Liver (tissue), 3 donors: ENCODE results near the gene FLT3LG.

Experiments
- EGR1 ChIP-seq, 2 donors: IDR thresholded peaks; 2 replicates each; pipeline ENCODE4 v1.6.1; 2016 to 2018; ENCODE audit warnings: antibody characterized with exemption in 2 of 2, low read depth in 2 of 2
- HNF4A ChIP-seq, 2 donors: conservative IDR thresholded peaks; 2 replicates each; pipeline ENCODE4 v1.6.1; 2016; ENCODE audit warnings: antibody characterized with exemption in 2 of 2, mild to moderate bottlenecking in 2 of 2
- RAD21 ChIP-seq, 2 donors: IDR thresholded peaks; 2 replicates each; pipeline ENCODE4 v1.6.1; 2016; ENCODE audit warnings: antibody characterized with exemption in 2 of 2, mild to moderate bottlenecking in 2 of 2
- YY1 ChIP-seq: IDR thresholded peaks from 2 replicates; pipeline ENCODE4 v1.6.1; 2016; ENCODE audit warnings: antibody characterized with exemption, mild to moderate bottlenecking
- TF ChIP-seq, protein P1 (sequence below): IDR thresholded peaks from 2 replicates; pipeline ENCODE4 v1.6.1; 2016; ENCODE audit warnings: antibody characterized with exemption
- TF ChIP-seq, protein P2 (sequence below): fragments of 150-350 bp; IDR thresholded peaks from 2 replicates; pipeline ENCODE4 v1.5.1; 2017; ENCODE audit warnings: improper control_type of control experiment, low read depth, low read length; ENCODE audit not compliant: missing input control
- TF ChIP-seq, protein P3 (sequence below): IDR thresholded peaks from 2 replicates; pipeline ENCODE4 v1.6.1; 2016; ENCODE audit warnings: antibody characterized with exemption, mild to moderate bottlenecking
- donor health status: healthy.
- donor health status: healthy.

DNA sequence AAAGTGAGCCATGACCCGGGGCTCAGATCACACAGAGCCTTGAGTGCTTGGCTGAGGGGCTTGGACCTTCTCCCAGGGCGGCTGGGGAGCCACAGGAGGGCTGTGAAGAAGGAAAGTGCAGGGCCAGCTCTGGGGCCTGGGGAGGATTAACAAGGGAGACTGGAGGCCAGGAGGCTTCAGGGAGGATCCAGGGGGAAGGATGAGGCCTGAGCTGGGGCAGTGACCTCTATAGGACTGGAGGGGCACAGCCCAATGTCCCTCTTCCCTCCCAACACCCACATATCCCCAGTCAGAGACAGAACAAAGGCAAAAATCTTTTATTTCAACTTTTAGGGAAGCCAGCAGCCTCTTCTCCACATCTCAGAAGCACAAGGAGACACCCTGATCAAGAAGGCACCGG, 28.0 kb upstream of the FLT3LG start:
- TF ChIP-seq, protein P1, sequence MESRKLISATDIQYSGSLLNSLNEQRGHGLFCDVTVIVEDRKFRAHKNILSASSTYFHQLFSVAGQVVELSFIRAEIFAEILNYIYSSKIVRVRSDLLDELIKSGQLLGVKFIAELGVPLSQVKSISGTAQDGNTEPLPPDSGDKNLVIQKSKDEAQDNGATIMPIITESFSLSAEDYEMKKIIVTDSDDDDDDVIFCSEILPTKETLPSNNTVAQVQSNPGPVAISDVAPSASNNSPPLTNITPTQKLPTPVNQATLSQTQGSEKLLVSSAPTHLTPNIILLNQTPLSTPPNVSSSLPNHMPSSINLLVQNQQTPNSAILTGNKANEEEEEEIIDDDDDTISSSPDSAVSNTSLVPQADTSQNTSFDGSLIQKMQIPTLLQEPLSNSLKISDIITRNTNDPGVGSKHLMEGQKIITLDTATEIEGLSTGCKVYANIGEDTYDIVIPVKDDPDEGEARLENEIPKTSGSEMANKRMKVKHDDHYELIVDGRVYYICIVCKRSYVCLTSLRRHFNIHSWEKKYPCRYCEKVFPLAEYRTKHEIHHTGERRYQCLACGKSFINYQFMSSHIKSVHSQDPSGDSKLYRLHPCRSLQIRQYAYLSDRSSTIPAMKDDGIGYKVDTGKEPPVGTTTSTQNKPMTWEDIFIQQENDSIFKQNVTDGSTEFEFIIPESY, result no peak
- TF ChIP-seq, protein P2, sequence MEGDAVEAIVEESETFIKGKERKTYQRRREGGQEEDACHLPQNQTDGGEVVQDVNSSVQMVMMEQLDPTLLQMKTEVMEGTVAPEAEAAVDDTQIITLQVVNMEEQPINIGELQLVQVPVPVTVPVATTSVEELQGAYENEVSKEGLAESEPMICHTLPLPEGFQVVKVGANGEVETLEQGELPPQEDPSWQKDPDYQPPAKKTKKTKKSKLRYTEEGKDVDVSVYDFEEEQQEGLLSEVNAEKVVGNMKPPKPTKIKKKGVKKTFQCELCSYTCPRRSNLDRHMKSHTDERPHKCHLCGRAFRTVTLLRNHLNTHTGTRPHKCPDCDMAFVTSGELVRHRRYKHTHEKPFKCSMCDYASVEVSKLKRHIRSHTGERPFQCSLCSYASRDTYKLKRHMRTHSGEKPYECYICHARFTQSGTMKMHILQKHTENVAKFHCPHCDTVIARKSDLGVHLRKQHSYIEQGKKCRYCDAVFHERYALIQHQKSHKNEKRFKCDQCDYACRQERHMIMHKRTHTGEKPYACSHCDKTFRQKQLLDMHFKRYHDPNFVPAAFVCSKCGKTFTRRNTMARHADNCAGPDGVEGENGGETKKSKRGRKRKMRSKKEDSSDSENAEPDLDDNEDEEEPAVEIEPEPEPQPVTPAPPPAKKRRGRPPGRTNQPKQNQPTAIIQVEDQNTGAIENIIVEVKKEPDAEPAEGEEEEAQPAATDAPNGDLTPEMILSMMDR, result no peak
- TF ChIP-seq, protein P3, sequence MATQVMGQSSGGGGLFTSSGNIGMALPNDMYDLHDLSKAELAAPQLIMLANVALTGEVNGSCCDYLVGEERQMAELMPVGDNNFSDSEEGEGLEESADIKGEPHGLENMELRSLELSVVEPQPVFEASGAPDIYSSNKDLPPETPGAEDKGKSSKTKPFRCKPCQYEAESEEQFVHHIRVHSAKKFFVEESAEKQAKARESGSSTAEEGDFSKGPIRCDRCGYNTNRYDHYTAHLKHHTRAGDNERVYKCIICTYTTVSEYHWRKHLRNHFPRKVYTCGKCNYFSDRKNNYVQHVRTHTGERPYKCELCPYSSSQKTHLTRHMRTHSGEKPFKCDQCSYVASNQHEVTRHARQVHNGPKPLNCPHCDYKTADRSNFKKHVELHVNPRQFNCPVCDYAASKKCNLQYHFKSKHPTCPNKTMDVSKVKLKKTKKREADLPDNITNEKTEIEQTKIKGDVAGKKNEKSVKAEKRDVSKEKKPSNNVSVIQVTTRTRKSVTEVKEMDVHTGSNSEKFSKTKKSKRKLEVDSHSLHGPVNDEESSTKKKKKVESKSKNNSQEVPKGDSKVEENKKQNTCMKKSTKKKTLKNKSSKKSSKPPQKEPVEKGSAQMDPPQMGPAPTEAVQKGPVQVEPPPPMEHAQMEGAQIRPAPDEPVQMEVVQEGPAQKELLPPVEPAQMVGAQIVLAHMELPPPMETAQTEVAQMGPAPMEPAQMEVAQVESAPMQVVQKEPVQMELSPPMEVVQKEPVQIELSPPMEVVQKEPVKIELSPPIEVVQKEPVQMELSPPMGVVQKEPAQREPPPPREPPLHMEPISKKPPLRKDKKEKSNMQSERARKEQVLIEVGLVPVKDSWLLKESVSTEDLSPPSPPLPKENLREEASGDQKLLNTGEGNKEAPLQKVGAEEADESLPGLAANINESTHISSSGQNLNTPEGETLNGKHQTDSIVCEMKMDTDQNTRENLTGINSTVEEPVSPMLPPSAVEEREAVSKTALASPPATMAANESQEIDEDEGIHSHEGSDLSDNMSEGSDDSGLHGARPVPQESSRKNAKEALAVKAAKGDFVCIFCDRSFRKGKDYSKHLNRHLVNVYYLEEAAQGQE, result no peak
- no peak for TF ChIP-seq EGR1 (IDR thresholded peaks at IDR 0.05; ENCODE audit: low read depth in 2 of 2)
- no peak for TF ChIP-seq RAD21 (IDR thresholded peaks at IDR 0.05)
- no peak for TF ChIP-seq YY1
- no peak for TF ChIP-seq HNF4A (conservative IDR thresholded peaks at IDR 0.05)
